ENCODE measurements around the gene OR2T27. TPM values are rescaled to one million over a fixed set of nuclear protein-coding genes. Genes with fewer than 3 reads are reported as not detected.

Gene OR2T27
- total RNA-seq, 1 experiment from 2014 or later, result not detected

- CTCF ChIA-PET, result interaction anchor here (1.9 kb wide), 1 partner anchor 185 kb away, joined by 5 read pairs; no protein-coding TSS in a partner anchor
- intact Hi-C loops (cut with micrococcal nuclease; ENCODE audit: unreplicated experiment), result loop anchor here (1.0 to 2.0 kb wide), 3 partner anchors 65 to 217 kb away; no protein-coding TSS in a partner anchor
- H3K9me3 ChIP-seq (ENCODE audit: low read depth, low read length, poor library complexity, severe bottlenecking), result no peaks in the 10 kb centered on the region
These were observed 33.6 kb downstream of the OR2T27 start for GRCh38 chr1:248621770-248622169.

DNA sequence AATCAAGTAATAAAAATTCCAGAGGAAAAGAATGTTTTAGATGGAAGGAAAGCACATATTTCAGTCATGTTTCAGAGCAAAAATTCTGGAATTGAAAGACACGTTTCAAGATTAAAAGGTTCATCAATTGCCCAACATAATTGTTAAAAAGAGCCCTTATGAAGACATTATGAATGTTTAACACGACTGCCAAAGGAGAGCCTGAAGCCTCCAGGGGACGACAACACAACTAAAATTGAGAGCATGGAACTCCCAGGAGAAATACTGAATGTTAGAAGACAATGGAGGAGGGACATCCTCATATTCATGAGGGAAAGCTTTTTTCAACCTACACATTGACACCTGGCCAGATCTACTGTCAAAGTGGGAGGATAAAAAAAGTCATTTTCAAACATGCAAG, 36.5 kb downstream of the OR2T27 start:
- BruUV-seq (replicated peaks), result no TSS peak
- H3K9me3 ChIP-seq (ENCODE audit: low read depth, low read length, poor library complexity, severe bottlenecking), result no peaks in the 10 kb centered on the region
- H3K36me3 ChIP-seq (ENCODE audit: insufficient read depth, low read length, poor library complexity, severe bottlenecking), result no peaks in the 10 kb centered on the region
- H3K4me1 ChIP-seq (ENCODE audit: insufficient read depth, low read length, poor library complexity, severe bottlenecking), result peaks cover 21% of the 10 kb centered on the region
- no peak overlapping the region for H3K27ac ChIP-seq (ENCODE audit: low read depth, low read length, poor library complexity, severe bottlenecking)
- CTCF ChIA-PET, result no interaction called here
- POLR2A ChIA-PET (ENCODE audit: low non-redundant PET), result no interaction called here
- no peaks in the 10 kb centered on the region for H3K27me3 ChIP-seq (replicated peaks; ENCODE audit: insufficient read depth, low read depth, low read length, poor library complexity)
- DNase-seq (ENCODE audit: low spot score), result peak; percentile 89
- intact Hi-C loops (cut with micrococcal nuclease; ENCODE audit: unreplicated experiment), result loop anchor here (10.0 kb wide), 1 partner anchor 374 kb away; no protein-coding TSS in a partner anchor
- no peak overlapping the region for H3K4me3 ChIP-seq (ENCODE audit: low read depth, low read length, poor library complexity, severe bottlenecking)
- TF ChIP-seq EZH2 (IDR thresholded peaks at IDR 0.05; ENCODE audit: borderline replicate concordance, low read depth, low read length, poor library complexity, severe bottlenecking), result no peak
- TF ChIP-seq CTCF (conservative IDR thresholded peaks at IDR 0.05; ENCODE audit: low read depth, low read length), result peak; percentile 91

More at GRCh38 chr1:248621770-248622169, 33.6 kb downstream of the OR2T27 start:
- no peak overlapping the region for H3K4me3 ChIP-seq (ENCODE audit: low read depth, low read length, poor library complexity, severe bottlenecking)
- POLR2A ChIA-PET (ENCODE audit: low non-redundant PET), result no interaction called here
- DNase-seq (ENCODE audit: low spot score), result peak; percentile 49
- H3K36me3 ChIP-seq (ENCODE audit: insufficient read depth, low read length, poor library complexity, severe bottlenecking), result no peaks in the 10 kb centered on the region
- no peaks in the 10 kb centered on the region for H3K27me3 ChIP-seq (replicated peaks; ENCODE audit: insufficient read depth, low read depth, low read length, poor library complexity)
- no TSS peak for BruUV-seq (replicated peaks)
- no peak for TF ChIP-seq EZH2 (IDR thresholded peaks at IDR 0.05; ENCODE audit: borderline replicate concordance, low read depth, low read length, poor library complexity, severe bottlenecking)
- TF ChIP-seq CTCF (conservative IDR thresholded peaks at IDR 0.05; ENCODE audit: low read depth, low read length), result no peak
- H3K4me1 ChIP-seq (ENCODE audit: insufficient read depth, low read length, poor library complexity, severe bottlenecking), result peaks cover 21% of the 10 kb centered on the region
- H3K27ac ChIP-seq (ENCODE audit: low read depth, low read length, poor library complexity, severe bottlenecking), result no peak overlapping the region

- no peaks in the 10 kb centered on the region for H3K36me3 ChIP-seq (ENCODE audit: insufficient read depth, low read length, poor library complexity, severe bottlenecking)
- DNase-seq (ENCODE audit: low spot score), result no peak
- no TSS peak for BruUV-seq (replicated peaks)
- H3K27ac ChIP-seq (ENCODE audit: low read depth, low read length, poor library complexity, severe bottlenecking), result no peak overlapping the region
- intact Hi-C loops (cut with micrococcal nuclease; ENCODE audit: unreplicated experiment), result loop anchor here (10.0 kb wide), 1 partner anchor 373 kb away; no protein-coding TSS in a partner anchor
- no peaks in the 10 kb centered on the region for H3K27me3 ChIP-seq (replicated peaks; ENCODE audit: insufficient read depth, low read depth, low read length, poor library complexity)
- CTCF ChIA-PET, result interaction anchor here (0.6 kb wide), 1 partner anchor 213 kb away, joined by 3 read pairs; no protein-coding TSS in a partner anchor
- no peak overlapping the region for H3K4me3 ChIP-seq (ENCODE audit: low read depth, low read length, poor library complexity, severe bottlenecking)
- POLR2A ChIA-PET (ENCODE audit: low non-redundant PET), result no interaction called here
- no peak for TF ChIP-seq CTCF (conservative IDR thresholded peaks at IDR 0.05; ENCODE audit: low read depth, low read length)
- no peak for TF ChIP-seq EZH2 (IDR thresholded peaks at IDR 0.05; ENCODE audit: borderline replicate concordance, low read depth, low read length, poor library complexity, severe bottlenecking)
- no peaks in the 10 kb centered on the region for H3K9me3 ChIP-seq (ENCODE audit: low read depth, low read length, poor library complexity, severe bottlenecking)
- H3K4me1 ChIP-seq (ENCODE audit: insufficient read depth, low read length, poor library complexity, severe bottlenecking), result peaks cover 18% of the 10 kb centered on the region
These were observed 37.2 kb downstream of the OR2T27 start for GRCh38 chr1:248618119-248618518.
